DND-41 (cell line): Measurements from ENCODE around the gene HNRNPUL1.

ENCODE experiments used
- ATAC-seq: fragments of 200-7000 bp; cut with Tn5 transposase; 3 replicates; pipeline ENCODE4 v1.9.1; 2021; ENCODE audit warnings: low read depth; ENCODE audit not compliant: insufficient read depth
- DNase-seq: peaks from one replicate; pipeline ENCODE4 v3.0.0-alpha.2; 2020
- H2AFZ ChIP-seq: 2 replicates; pipeline ENCODE4 v1.6.0; 2012; ENCODE audit warnings: low read depth, low read length
- H3K27ac ChIP-seq: 2 replicates; pipeline ENCODE4 v1.5.1; 2012; ENCODE audit warnings: low read length, inconsistent platforms
- H3K27me3 ChIP-seq: fragments of 200-600 bp; sonication (generic); 2 replicates; pipeline ENCODE4 v1.6.0; 2012; ENCODE audit warnings: low read length, mild to moderate bottlenecking, inconsistent platforms; ENCODE audit not compliant: insufficient read depth, poor library complexity
- H3K36me3 ChIP-seq: 2 replicates; pipeline ENCODE4 v1.5.1; 2012; ENCODE audit warnings: low read length, inconsistent platforms; ENCODE audit not compliant: insufficient read depth
- H3K4me1 ChIP-seq: 2 replicates; pipeline ENCODE4 v1.5.1; 2012; ENCODE audit warnings: mild to moderate bottlenecking, low read length; ENCODE audit not compliant: insufficient read depth
- H3K4me2 ChIP-seq: 2 replicates; pipeline ENCODE4 v1.6.0; 2012; ENCODE audit warnings: mild to moderate bottlenecking, moderate library complexity, low read length, inconsistent platforms; ENCODE audit not compliant: insufficient read depth
- H3K4me3 ChIP-seq, 2 experiments: fragments of 200-600 bp in 1 of 2; shearing (Covaris generic) in 1 of 2; 2 replicates each; pipeline ENCODE4 v1.5.1; 2012 to 2016; ENCODE audit warnings: inconsistent platforms in 2 of 2, low read length in 2 of 2, mild to moderate bottlenecking in 2 of 2, low read depth in 1 of 2, moderate library complexity in 1 of 2
- H3K79me2 ChIP-seq: 2 replicates; pipeline ENCODE4 v1.6.0; 2012; ENCODE audit warnings: low read length, inconsistent platforms; ENCODE audit not compliant: insufficient read depth
- H3K9ac ChIP-seq: 2 replicates; pipeline ENCODE4 v1.6.0; 2012; ENCODE audit warnings: low read depth, mild to moderate bottlenecking, inconsistent platforms, low read length, moderate library complexity
- H3K9me3 ChIP-seq: 2 replicates; pipeline ENCODE4 v1.5.1; 2012; ENCODE audit warnings: low read length, moderate library complexity, mild to moderate bottlenecking, inconsistent platforms; ENCODE audit not compliant: insufficient read depth, severe bottlenecking
- H4K20me1 ChIP-seq: 2 replicates; pipeline ENCODE4 v1.6.0; 2012; ENCODE audit warnings: low read length; ENCODE audit not compliant: insufficient read depth
- CTCF ChIP-seq: IDR thresholded peaks from 2 replicates; pipeline ENCODE4 v1.5.1; 2012; ENCODE audit warnings: borderline replicate concordance, low read length, moderate library complexity, mild to moderate bottlenecking; ENCODE audit not compliant: poor library complexity, severe bottlenecking; ENCODE audit errors: extremely low read depth
- EZH2 ChIP-seq: IDR thresholded peaks from 3 replicates; pipeline ENCODE4 v1.6.1; 2012; ENCODE audit warnings: borderline replicate concordance, low read depth, mild to moderate bottlenecking, moderate library complexity, low read length, inconsistent platforms; ENCODE audit not compliant: severe bottlenecking

HNRNPUL1 gene

DNA sequence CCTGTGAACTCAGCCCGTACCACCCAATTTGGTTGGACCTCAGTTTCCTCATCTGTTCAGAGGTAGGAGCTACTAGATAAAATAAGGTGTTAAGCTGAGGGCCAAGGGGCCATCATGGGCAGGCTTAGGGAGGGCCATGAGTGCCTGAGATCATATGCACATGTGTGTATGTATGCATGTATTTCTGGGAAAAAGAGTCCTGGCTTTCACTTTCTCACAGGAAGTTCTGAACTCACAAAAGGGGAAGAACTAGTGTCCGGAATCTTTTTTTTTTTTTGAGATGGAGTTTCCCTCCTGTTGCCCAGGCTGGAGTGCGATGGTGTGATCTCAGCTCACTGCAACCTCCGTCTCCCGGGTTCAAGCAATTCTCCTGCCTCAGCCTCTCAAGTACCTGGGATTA, 70.6 kb downstream of the HNRNPUL1 start:
- H3K36me3 ChIP-seq = peaks cover 78% of the 10 kb centered on the region
- H3K9me3 ChIP-seq = no peaks in the 10 kb centered on the region
- H3K4me2 ChIP-seq = no peak overlapping the region
- no peak overlapping the region for H3K9ac ChIP-seq
- no peaks in the 10 kb centered on the region for H3K27me3 ChIP-seq
- no peak for ATAC-seq
- DNase-seq = no peak
- no peak overlapping the region for H3K4me3 ChIP-seq
- H3K4me1 ChIP-seq = no peaks in the 10 kb centered on the region
- peaks cover 21% of the 10 kb centered on the region; the same call in 1 of the 2 replicates for H3K79me2 ChIP-seq
- no peak for TF ChIP-seq EZH2
- no peak for TF ChIP-seq CTCF
- H2AFZ ChIP-seq = no peak overlapping the region
- no peak overlapping the region for H3K27ac ChIP-seq
- H4K20me1 ChIP-seq = peaks cover 21% of the 10 kb centered on the region; the same call in 1 of the 2 replicates

DNA sequence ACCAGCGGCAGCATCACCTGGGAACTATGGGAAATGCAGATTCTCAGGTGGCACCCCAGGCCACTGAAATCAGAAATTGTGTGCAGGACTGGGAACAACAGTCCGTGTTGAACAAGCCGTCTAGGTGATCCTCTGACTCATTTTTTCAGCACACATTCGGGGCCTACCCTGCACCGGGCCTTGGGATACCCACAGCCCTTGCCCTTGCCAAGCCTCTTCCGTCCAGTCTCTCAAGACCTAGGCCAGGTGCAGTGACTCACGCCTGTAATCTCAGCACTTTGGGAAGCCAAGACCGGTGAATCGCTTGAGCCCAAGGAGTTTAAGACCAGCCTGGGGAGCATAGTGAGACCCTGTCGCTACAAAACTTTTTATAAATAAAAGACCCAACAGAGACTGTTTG, 71.3 kb downstream of the HNRNPUL1 start:
- Histone ChIP-seq H3K4me3 (no peak overlapping the region), H3K4me2 (no peak overlapping the region), H3K27ac (no peak overlapping the region), H3K27me3 (no peaks in the 10 kb centered on the region), H3K4me1 (no peaks in the 10 kb centered on the region), H3K9ac (no peak overlapping the region), H2AFZ (no peak overlapping the region), H3K9me3 (no peaks in the 10 kb centered on the region), H3K36me3 (peaks cover 79% of the 10 kb centered on the region), H4K20me1 (peaks cover 24% of the 10 kb centered on the region; the same call in 1 of the 2 replicates), H3K79me2 (peaks cover 20% of the 10 kb centered on the region; the same call in 1 of the 2 replicates)
- DNase-seq (no peak), ATAC-seq (no peak)
- no peak for TF ChIP-seq CTCF
- no peak for TF ChIP-seq EZH2

GRCh38 chr19:41339936-41340335, 75.8 kb downstream of the HNRNPUL1 start:
- no peak overlapping the region for H3K9ac ChIP-seq
- no peak overlapping the region for H3K4me2 ChIP-seq
- peaks cover 81% of the 10 kb centered on the region for H3K36me3 ChIP-seq
- no peak overlapping the region for H3K27ac ChIP-seq
- DNase-seq (no peak), ATAC-seq (no peak)
- peaks cover 24% of the 10 kb centered on the region; the same call in 1 of the 2 replicates for H4K20me1 ChIP-seq
- no peaks in the 10 kb centered on the region for H3K9me3 ChIP-seq
- no peak overlapping the region for H2AFZ ChIP-seq
- TF ChIP-seq EZH2 = no peak
- H3K4me1 ChIP-seq = no peaks in the 10 kb centered on the region
- no peak overlapping the region for H3K4me3 ChIP-seq
- H3K27me3 ChIP-seq = no peaks in the 10 kb centered on the region
- peaks cover 25% of the 10 kb centered on the region for H3K79me2 ChIP-seq

DNA sequence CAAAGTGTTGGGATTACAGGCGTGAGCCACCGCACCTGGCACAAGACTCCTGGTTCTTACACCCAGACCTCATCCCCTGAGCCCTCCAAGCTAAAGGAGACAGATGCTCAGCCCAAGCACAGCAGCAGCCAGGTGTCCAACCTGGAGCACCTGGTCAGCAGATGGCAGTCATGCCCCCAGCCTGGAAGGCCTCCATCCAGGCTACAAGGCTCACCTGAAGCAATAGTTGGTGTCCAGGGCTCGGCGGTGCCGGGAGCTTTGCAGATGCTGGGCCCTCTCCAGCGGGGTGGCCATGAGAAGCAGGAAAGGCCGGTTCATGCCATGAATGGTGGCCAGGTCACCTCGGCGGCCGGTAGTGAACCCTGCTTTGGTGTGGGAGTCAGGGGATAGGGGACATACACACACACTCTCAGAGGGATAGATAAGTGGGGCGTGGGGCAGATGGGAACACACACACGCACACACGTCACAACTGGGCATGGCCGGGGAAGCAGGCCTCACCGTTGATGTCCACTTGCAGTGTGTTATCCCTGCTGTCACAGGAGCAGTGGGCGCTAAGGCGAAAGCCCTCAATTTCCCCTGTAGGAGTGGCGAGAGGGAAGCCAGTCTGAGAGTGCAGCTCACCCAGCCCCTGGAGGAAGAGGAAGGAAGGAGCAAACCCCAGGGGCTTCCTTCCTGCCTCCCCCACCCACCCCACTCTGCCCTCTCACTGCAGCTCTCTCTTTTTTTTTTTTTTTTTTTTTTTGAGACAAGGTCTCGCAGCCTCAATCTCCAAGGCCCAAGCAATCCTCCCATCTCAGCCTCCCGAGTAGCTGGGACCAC, 77.7 kb downstream of the HNRNPUL1 start:
- H3K4me3 ChIP-seq = no peak overlapping the region
- peak; percentile 58; the same call in 2 of the 3 replicates for ATAC-seq
- peak; percentile 25 for DNase-seq
- H3K27me3 ChIP-seq = no peaks in the 10 kb centered on the region
- H3K79me2 ChIP-seq = peaks cover 22% of the 10 kb centered on the region
- no peak overlapping the region for H3K27ac ChIP-seq
- TF ChIP-seq CTCF (no peak), EZH2 (no peak)
- H3K4me2 ChIP-seq = no peak overlapping the region
- no peak overlapping the region for H3K9ac ChIP-seq
- H3K4me1 ChIP-seq = no peaks in the 10 kb centered on the region
- no peak overlapping the region for H2AFZ ChIP-seq
- H3K9me3 ChIP-seq = no peaks in the 10 kb centered on the region
- peaks cover 83% of the 10 kb centered on the region for H3K36me3 ChIP-seq
- peaks cover 23% of the 10 kb centered on the region; the same call in 1 of the 2 replicates for H4K20me1 ChIP-seq
